MM.1S (cell line): ENCODE data around the gene PPP1R37.

Source experiments
- DNase-seq: peaks from one replicate; pipeline ENCODE4 v3.0.0-alpha.2; 2015
- H2AFZ ChIP-seq: fragments of 300-600 bp; sonication (generic); 2 replicates; pipeline ENCODE4 v1.6.0; 2016; ENCODE audit warnings: antibody characterized with exemption, low read length
- H3F3A ChIP-seq: fragments of 300-600 bp; sonication (generic); 2 replicates; pipeline ENCODE4 v1.6.1; 2016; ENCODE audit warnings: mild to moderate bottlenecking, antibody characterized with exemption, low read length, moderate library complexity, mixed read lengths; ENCODE audit not compliant: insufficient read depth
- H3K27ac ChIP-seq: fragments of 300-600 bp; sonication (generic); 2 replicates; pipeline ENCODE4 v1.5.1; 2016; ENCODE audit warnings: mild to moderate bottlenecking, low read length
- H3K27me3 ChIP-seq: fragments of 300-600 bp; sonication (generic); replicated peaks from 2 replicates; pipeline ENCODE4 v1.6.0; 2016; ENCODE audit warnings: low read length; ENCODE audit not compliant: insufficient read depth
- H3K36me3 ChIP-seq: fragments of 300-600 bp; sonication (generic); replicated peaks from 2 replicates; pipeline ENCODE4 v1.6.1; 2016; ENCODE audit warnings: mild to moderate bottlenecking, low read length, mixed read lengths; ENCODE audit not compliant: insufficient read depth
- H3K4me1 ChIP-seq: fragments of 300-600 bp; sonication (generic); 2 replicates; pipeline ENCODE4 v1.6.1; 2016; ENCODE audit warnings: low read length, mixed read lengths
- H3K4me2 ChIP-seq: fragments of 300-600 bp; sonication (generic); 2 replicates; pipeline ENCODE4 v1.6.0; 2016; ENCODE audit warnings: low read depth, low read length
- H3K4me3 ChIP-seq: fragments of 300-600 bp; sonication (generic); 2 replicates; pipeline ENCODE4 v1.5.1; 2016; ENCODE audit warnings: low read length, mixed read lengths
- H3K79me2 ChIP-seq: fragments of 300-600 bp; sonication (generic); 2 replicates; pipeline ENCODE4 v1.6.1; 2016; ENCODE audit warnings: mixed run types, low read length, mixed read lengths
- H3K9ac ChIP-seq: fragments of 300-600 bp; sonication (generic); 2 replicates; pipeline ENCODE4 v1.6.1; 2016; ENCODE audit warnings: low read length, mixed read lengths
- H3K9me2 ChIP-seq: fragments of 300-600 bp; sonication (generic); replicated peaks from 2 replicates; pipeline ENCODE4 v1.6.1; 2016; ENCODE audit warnings: mild to moderate bottlenecking, low read length, mixed read lengths; ENCODE audit not compliant: insufficient read depth
- H3K9me3 ChIP-seq: fragments of 300-600 bp; sonication (generic); replicated peaks from 2 replicates; pipeline ENCODE4 v1.6.1; 2016; ENCODE audit warnings: mild to moderate bottlenecking, low read length, mixed read lengths; ENCODE audit not compliant: insufficient read depth
- H4K20me1 ChIP-seq: fragments of 300-600 bp; sonication (generic); 2 replicates; pipeline ENCODE4 v1.6.1; 2016; ENCODE audit warnings: mild to moderate bottlenecking, low read length, moderate library complexity, mixed read lengths; ENCODE audit not compliant: insufficient read depth
- EZH2 ChIP-seq: fragments of 300-600 bp; sonication (generic); optimal IDR thresholded peaks from 2 replicates; pipeline ENCODE3; 2017; ENCODE audit warnings: low read depth, mild to moderate bottlenecking, antibody characterized with exemption, low read length, mixed read lengths
- EZH2phosphoT487 ChIP-seq: fragments of 300-600 bp; sonication (generic); IDR thresholded peaks from 2 replicates; pipeline ENCODE4 v1.6.1; 2018; ENCODE audit warnings: antibody characterized with exemption, low read length
- TF ChIP-seq, protein P1 (sequence below): fragments of 300-600 bp; sonication (generic); IDR thresholded peaks from 2 replicates; pipeline ENCODE4 v1.5.1; 2016; ENCODE audit warnings: antibody characterized with exemption, low read length, mixed read lengths

The PPP1R37 gene

DNA sequence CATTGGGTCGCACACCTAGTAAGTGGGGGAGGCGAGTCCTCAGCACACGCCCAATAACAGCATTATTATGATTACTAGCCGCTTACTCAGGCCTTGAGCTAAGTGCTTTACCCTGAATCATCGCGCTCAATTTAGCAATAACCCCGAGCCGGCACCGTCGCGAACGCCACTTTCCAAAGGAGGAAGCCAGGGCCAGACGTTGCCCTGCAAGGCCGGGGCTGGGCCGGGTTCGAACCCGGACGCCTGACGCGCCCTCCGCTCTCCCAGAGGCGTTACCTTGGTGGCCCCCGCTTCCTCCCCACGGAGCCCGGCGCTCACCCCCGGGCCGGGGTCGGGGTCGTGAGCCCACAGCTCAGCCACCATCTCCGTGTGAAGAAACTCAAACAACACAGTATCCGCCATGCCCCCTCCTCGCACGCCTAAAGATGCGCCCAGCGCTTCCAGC lies 84.9 kb downstream of the PPP1R37 start, which contains the start of gene TRAPPC6A:
Gene TRAPPC6A (minus strand): TSS at position 421 of the 445 bp plus-strand sequence. CDS start 19 bp downstream, at position 402.
- peak within 1 kb of the TSS; percentile 74 for H3K27ac ChIP-seq
- H3K4me1 ChIP-seq = 0 out of 2 replicates have a peak, but pooled peaks cover 3% of the 10 kb centered on the region
- peak within 1 kb of the TSS; percentile 100 for H3K4me3 ChIP-seq
- H3K36me3 ChIP-seq = no peaks in the 10 kb centered on the region
- H3K9me3 ChIP-seq = no peaks in the 10 kb centered on the region
- no peaks in the 10 kb centered on the region for H3K9me2 ChIP-seq
- peak within 1 kb of the TSS; percentile 92 for H3K9ac ChIP-seq
- peaks cover 34% of the 10 kb centered on the region for H3K79me2 ChIP-seq
- peak within 1 kb of the TSS; percentile 94 for H2AFZ ChIP-seq
- DNase-seq = no peak
- H4K20me1 ChIP-seq = no peaks in the 10 kb centered on the region
- TF ChIP-seq EZH2 (no peak), EZH2phosphoT487 (no peak)
- TF ChIP-seq, protein P1, sequence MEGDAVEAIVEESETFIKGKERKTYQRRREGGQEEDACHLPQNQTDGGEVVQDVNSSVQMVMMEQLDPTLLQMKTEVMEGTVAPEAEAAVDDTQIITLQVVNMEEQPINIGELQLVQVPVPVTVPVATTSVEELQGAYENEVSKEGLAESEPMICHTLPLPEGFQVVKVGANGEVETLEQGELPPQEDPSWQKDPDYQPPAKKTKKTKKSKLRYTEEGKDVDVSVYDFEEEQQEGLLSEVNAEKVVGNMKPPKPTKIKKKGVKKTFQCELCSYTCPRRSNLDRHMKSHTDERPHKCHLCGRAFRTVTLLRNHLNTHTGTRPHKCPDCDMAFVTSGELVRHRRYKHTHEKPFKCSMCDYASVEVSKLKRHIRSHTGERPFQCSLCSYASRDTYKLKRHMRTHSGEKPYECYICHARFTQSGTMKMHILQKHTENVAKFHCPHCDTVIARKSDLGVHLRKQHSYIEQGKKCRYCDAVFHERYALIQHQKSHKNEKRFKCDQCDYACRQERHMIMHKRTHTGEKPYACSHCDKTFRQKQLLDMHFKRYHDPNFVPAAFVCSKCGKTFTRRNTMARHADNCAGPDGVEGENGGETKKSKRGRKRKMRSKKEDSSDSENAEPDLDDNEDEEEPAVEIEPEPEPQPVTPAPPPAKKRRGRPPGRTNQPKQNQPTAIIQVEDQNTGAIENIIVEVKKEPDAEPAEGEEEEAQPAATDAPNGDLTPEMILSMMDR = no peak
- H3K27me3 ChIP-seq = no peaks in the 10 kb centered on the region
- peaks cover 8% of the 10 kb centered on the region; the same call in 1 of the 2 replicates for H3F3A ChIP-seq
- peak within 1 kb of the TSS; percentile 93 for H3K4me2 ChIP-seq

DNA sequence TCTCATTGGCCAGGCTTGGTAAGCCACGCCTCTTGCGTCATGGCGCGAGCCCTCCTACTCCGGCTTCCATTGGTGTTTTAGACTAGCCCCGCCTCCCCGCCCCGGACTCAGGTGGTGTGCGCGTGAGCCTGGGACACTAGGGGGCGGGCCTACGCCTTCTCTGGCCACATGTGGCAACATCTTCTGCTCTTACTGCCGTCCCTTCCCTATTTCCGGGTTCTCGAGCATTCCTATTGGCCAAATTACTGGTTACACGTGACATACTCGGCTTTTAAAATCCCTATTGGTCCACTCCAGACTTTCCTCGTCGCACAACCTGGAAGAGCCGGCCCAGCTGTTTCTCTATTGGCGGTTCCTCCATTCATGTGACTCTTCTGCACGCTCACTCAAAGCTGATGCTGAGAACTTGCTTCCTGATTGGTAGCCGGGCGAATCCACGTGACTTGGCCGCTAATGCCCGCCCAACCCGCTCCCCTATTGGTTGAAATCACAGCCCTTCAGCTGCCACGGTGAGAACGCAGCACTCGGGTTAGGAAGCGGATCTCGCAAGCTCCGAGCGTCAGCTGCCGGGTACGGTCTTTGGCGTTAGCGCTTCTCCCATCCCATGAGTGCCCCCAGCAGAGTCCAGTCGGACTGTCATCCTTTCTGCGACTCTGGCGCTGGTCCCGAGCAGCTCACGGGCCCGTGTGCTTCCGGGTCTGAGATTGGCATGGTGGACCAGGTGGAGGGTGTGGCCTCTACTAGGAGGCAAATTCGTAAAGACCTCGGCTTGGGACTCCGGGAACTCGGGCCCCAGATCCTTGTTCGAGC lies 85.5 kb downstream of the PPP1R37 start, which contains the start of gene BLOC1S3:
Gene BLOC1S3 (plus strand): TSS at position 523 of the 810 bp plus-strand sequence. CDS start 513 bp downstream, outside the sequence.
- peak; percentile 99 for DNase-seq
- H3K9me3 ChIP-seq = no peaks in the 10 kb centered on the region
- peak within 1 kb of the TSS; percentile 93 for H3K4me2 ChIP-seq
- H4K20me1 ChIP-seq = no peaks in the 10 kb centered on the region
- no peaks in the 10 kb centered on the region for H3K27me3 ChIP-seq
- H2AFZ ChIP-seq = peak within 1 kb of the TSS; percentile 94
- H3K4me1 ChIP-seq = 0 out of 2 replicates have a peak, but pooled peaks cover 3% of the 10 kb centered on the region
- peak within 1 kb of the TSS; percentile 100 for H3K4me3 ChIP-seq
- peaks cover 8% of the 10 kb centered on the region; the same call in 1 of the 2 replicates for H3F3A ChIP-seq
- TF ChIP-seq EZH2 (no peak), EZH2phosphoT487 (no peak)
- TF ChIP-seq, protein P1 = peak; percentile 37
- H3K9me2 ChIP-seq = no peaks in the 10 kb centered on the region
- H3K36me3 ChIP-seq = no peaks in the 10 kb centered on the region
- H3K27ac ChIP-seq = peak within 1 kb of the TSS; percentile 74
- peaks cover 34% of the 10 kb centered on the region for H3K79me2 ChIP-seq
- peak within 1 kb of the TSS; percentile 92 for H3K9ac ChIP-seq

DNA sequence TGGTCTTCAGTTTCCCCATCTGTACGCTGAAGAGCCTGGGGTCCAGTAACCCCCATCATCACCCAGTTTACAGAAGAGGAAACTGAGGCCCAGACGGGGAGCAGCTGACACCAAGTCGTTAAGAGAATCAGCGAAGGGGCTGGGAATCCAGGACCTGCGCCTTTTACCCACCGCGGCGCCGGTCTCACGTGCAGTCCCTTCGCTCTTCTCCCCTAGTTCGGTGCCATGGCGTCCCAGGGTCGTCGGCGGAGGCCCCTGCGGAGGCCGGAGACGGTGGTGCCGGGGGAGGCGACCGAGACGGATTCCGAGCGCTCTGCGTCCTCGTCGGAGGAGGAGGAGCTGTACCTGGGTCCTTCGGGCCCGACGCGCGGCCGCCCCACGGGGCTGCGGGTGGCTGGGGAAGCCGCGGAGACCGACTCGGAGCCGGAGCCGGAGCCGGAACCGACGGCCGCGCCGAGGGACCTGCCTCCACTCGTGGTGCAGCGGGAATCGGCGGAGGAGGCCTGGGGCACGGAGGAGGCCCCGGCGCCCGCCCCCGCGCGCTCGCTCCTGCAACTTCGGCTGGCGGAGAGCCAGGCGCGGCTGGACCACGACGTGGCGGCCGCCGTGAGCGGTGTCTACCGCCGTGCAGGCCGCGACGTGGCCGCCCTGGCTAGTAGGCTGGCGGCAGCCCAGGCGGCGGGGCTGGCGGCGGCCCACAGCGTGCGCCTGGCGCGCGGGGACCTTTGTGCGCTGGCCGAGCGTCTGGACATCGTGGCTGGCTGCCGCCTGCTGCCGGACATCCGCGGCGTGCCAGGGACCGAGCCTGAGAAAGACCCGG lies 86.3 kb downstream of the PPP1R37 start:
- Histone ChIP-seq H3K9me2 (no peaks in the 10 kb centered on the region), H3K79me2 (peaks cover 34% of the 10 kb centered on the region), H3K4me2 (peak overlapping the region; percentile 93), H3K9ac (peak overlapping the region; percentile 80), H2AFZ (peak overlapping the region; percentile 92), H3K27ac (peak overlapping the region; percentile 74), H3K9me3 (no peaks in the 10 kb centered on the region), H3K36me3 (no peaks in the 10 kb centered on the region), H4K20me1 (no peaks in the 10 kb centered on the region), H3K27me3 (no peaks in the 10 kb centered on the region), H3K4me1 (0 out of 2 replicates have a peak, but pooled peaks cover 3% of the 10 kb centered on the region), H3F3A (peaks cover 8% of the 10 kb centered on the region; the same call in 1 of the 2 replicates), H3K4me3 (peak overlapping the region; percentile 100)
- peak; percentile 37 for DNase-seq
- no peak for TF ChIP-seq EZH2
- TF ChIP-seq, protein P1 = no peak
